Muscle of leg (tissue), 11 donors: Measurements from ENCODE around the gene PCDHA2. TPM values are rescaled to one million over a fixed set of nuclear protein-coding genes. Genes with fewer than 3 reads are reported as not detected.
"Not testable (repeated sequence)": the region's sequence is repeated elsewhere in the genome, so short reads cannot be mapped to it uniquely, and the experiment has no call there.

Experiments
- DNase-seq: peaks from one replicate; pipeline ENCODE4 v3.0.0; 2013
- H3K27ac ChIP-seq: one replicate; pipeline ENCODE4 v1.5.1; 2013; ENCODE audit warnings: mild to moderate bottlenecking, low read length, control low read depth
- H3K27me3 ChIP-seq: one replicate; pipeline ENCODE4 v1.6.1; 2013; ENCODE audit warnings: low read length; ENCODE audit not compliant: control insufficient read depth, insufficient read depth
- H3K36me3 ChIP-seq: one replicate; pipeline ENCODE4 v1.6.1; 2013; ENCODE audit warnings: low read length; ENCODE audit not compliant: control insufficient read depth, insufficient read depth
- H3K4me1 ChIP-seq: one replicate; pipeline ENCODE4 v1.6.1; 2013; ENCODE audit warnings: low read length; ENCODE audit not compliant: control insufficient read depth, insufficient read depth
- H3K4me3 ChIP-seq: one replicate; pipeline ENCODE4 v1.5.1; 2013; ENCODE audit warnings: low read length, control low read depth
- H3K9me3 ChIP-seq: replicated peaks from 2 replicates; pipeline ENCODE4 v1.6.1; 2013; ENCODE audit warnings: low read depth, low read length; ENCODE audit not compliant: control insufficient read depth
- WGBS: methylation state at CpG from one replicate; pipeline ENCODE4 v1.1.5; 2013; ENCODE audit warnings: missing lambda C conversion rate; ENCODE audit not compliant: insufficient coverage; 5-methylcytosine and 5-hydroxymethylcytosine counted together
- polyA plus RNA-seq, 8 donors: library from polyadenylated mRNA; unstranded; fragments of 120-200 nt; gene quantifications; one replicate each; pipeline versions ENCODE4 v1.2.1 to v1.2.3, GENCODE V29; 2013; ENCODE audit warnings: inconsistent platforms in 1 of 8, low replicate concordance in 1 of 8; ENCODE audit not compliant: insufficient read length in 8 of 8, insufficient read depth in 1 of 8
- total RNA-seq: library from RNA; stranded (reverse); fragments of 120-200 nt; gene quantifications from one replicate; pipeline ENCODE4 v1.2.4, GENCODE V29; 2013

The PCDHA2 gene
- total and polyA plus RNA-seq, 9 donors: 0.03 to 0.13 (median 0.05) TPM; not detected in 3

DNA sequence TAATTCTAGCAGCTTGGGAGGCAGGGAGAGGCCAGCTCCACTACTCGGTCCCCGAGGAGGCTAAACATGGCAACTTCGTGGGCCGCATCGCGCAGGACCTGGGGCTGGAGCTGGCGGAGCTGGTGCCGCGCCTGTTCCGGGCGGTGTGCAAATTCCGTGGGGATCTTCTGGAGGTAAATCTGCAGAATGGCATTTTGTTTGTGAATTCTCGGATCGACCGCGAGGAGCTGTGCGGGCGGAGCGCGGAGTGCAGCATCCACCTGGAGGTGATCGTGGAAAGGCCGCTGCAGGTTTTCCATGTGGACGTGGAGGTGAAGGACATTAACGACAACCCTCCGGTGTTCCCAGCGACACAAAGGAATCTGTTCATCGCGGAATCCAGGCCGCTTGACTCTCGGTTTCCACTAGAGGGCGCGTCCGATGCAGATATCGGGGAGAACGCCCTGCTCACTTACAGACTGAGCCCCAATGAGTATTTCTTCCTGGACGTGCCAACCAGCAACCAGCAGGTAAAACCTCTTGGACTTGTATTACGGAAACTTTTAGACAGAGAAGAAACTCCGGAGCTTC is 39.9 kb downstream of the PCDHA2 start:
- Histone ChIP-seq H3K27me3 (peaks cover 12% of the 10 kb centered on the region), H3K9me3 (peaks cover 21% of the 10 kb centered on the region)
- WGBS: 25% methylated on average over 15 of the region's 38 CpGs
- H3K4me3 ChIP-seq, DNase-seq, H3K27ac ChIP-seq, H3K4me1 ChIP-seq, H3K36me3 ChIP-seq: not testable (repeated sequence)

DNA sequence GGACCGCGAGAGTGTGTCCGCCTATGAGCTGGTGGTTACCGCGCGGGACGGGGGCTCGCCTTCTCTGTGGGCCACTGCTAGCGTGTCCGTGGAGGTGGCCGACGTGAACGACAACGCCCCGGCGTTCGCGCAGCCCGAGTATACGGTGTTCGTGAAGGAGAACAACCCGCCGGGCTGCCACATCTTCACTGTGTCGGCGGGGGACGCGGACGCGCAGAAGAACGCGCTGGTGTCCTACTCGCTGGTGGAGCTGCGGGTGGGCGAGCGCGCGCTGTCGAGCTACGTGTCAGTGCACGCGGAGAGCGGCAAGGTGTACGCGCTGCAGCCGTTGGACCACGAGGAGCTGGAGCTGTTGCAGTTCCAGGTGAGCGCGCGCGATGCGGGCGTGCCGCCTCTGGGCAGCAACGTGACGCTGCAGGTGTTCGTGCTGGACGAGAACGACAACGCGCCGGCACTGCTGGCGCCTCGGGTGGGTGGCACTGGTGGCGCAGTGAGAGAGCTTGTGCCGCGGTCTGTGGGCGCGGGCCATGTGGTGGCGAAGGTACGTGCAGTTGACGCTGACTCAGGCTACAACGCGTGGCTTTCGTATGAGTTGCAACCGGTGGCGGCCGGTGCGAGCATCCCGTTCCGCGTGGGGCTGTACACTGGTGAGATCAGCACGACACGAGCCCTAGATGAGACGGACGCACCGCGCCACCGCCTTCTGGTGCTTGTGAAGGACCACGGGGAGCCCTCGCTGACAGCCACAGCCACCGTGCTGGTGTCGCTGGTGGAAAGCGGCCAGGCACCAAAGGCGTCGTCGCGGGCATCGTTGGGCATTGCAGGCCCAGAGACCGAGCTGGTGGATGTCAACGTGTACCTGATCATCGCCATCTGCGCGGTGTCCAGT is 41.2 kb downstream of the PCDHA2 start:
- Histone ChIP-seq H3K4me1 (no peaks in the 10 kb centered on the region), H3K27ac (no peak overlapping the region), H3K4me3 (no peak overlapping the region), H3K9me3 (peaks cover 17% of the 10 kb centered on the region), H3K36me3 (no peaks in the 10 kb centered on the region), H3K27me3 (peaks cover 7% of the 10 kb centered on the region)
- WGBS: 37% methylated on average over 103 of the region's 103 CpGs
- no peak for DNase-seq

GRCh38 chr5:140840978-140841962 is 46.6 kb downstream of the PCDHA2 start, which contains the start of gene PCDHA8:
PCDHA8 (plus strand) TSS chr5:140841187; CDS start chr5:140841322, 135 bp downstream.
- Histone ChIP-seq H3K4me1 (no peaks in the 10 kb centered on the region), H3K36me3 (no peaks in the 10 kb centered on the region), H3K9me3 (peaks cover 16% of the 10 kb centered on the region), H3K27ac (no peak within 1 kb of the TSS), H3K4me3 (no peak within 1 kb of the TSS), H3K27me3 (no peaks in the 10 kb centered on the region)
- DNase-seq: no peak
- WGBS: 17% methylated on average over 14 of the region's 47 CpGs

DNA sequence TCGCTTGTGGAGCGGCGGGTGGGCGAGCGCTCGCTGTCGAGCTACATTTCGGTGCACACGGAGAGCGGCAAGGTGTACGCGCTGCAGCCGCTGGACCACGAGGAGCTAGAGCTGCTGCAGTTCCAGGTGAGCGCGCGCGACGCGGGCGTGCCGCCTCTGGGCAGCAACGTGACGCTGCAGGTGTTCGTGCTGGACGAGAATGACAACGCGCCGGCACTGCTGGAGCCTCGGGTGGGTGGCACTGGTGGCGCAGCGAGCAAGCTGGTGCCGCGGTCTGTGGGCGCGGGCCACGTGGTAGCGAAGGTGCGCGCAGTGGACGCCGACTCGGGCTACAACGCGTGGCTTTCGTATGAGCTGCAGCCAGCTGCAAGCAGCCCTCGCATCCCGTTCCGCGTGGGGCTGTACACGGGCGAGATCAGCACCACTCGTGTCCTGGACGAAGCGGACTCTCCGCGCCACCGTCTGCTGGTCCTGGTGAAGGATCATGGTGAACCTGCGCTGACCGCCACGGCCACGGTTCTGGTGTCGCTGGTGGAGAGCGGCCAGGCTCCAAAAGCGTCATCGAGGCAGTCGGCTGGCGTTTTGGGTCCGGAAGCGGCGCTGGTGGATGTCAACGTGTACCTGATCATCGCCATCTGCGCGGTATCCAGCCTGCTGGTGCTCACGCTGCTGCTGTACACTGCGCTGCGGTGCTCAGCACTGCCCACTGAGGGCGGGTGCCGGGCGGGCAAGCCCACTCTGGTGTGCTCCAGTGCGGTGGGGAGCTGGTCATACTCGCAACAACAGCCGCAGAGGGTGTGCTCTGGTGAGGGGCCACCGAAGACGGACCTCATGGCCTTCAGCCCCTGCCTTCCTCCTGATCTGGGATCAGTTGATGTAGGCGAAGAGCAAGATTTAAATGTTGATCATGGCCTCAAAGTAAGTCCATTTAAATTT is 48.4 kb downstream of the PCDHA2 start:
- Histone ChIP-seq H3K27me3 (no peaks in the 10 kb centered on the region), H3K4me3 (no peak overlapping the region), H3K4me1 (no peaks in the 10 kb centered on the region), H3K27ac (no peak overlapping the region), H3K36me3 (no peaks in the 10 kb centered on the region), H3K9me3 (peaks cover 11% of the 10 kb centered on the region)
- WGBS: 43% methylated on average over 42 of the region's 87 CpGs
- no peak for DNase-seq

Other genes starting within 250 kb of the PCDHA2 start
- gene EIF4EBP3, start 247.2 kb upstream of the PCDHA2 start, total RNA-seq: 2.6 TPM
- 10 to 100 TPM in 1 of 8 donors, 1 to 10 TPM in 7; 4.6 to 13.7 (median 6.4) TPM for gene EIF4EBP3, start 247.2 kb upstream of the PCDHA2 start, polyA plus RNA-seq
- gene SRA1, start 237.4 kb upstream of the PCDHA2 start, total RNA-seq: 21.1 TPM
- 10 to 100 TPM; 20.6 to 28.9 (median 21.4) TPM for gene SRA1, start 237.4 kb upstream of the PCDHA2 start, polyA plus RNA-seq
- gene APBB3, start 230.3 kb upstream of the PCDHA2 start, total RNA-seq: 13.7 TPM
- 10 to 100 TPM; 15.5 to 35.0 (median 24.9) TPM for gene APBB3, start 230.3 kb upstream of the PCDHA2 start, polyA plus RNA-seq
- gene SLC35A4, start 230.0 kb upstream of the PCDHA2 start, total RNA-seq: 10.1 TPM
- gene SLC35A4, start 230.0 kb upstream of the PCDHA2 start, polyA plus RNA-seq: 10 to 100 TPM; 51.4 to 71.8 (median 63.1) TPM
- gene CD14, start 161.7 kb upstream of the PCDHA2 start, total RNA-seq: 32.1 TPM
- 10 to 100 TPM; 21.0 to 32.8 (median 28.4) TPM for gene CD14, start 161.7 kb upstream of the PCDHA2 start, polyA plus RNA-seq
- gene TMCO6, start 155.4 kb upstream of the PCDHA2 start, total RNA-seq: 5.6 TPM
- gene TMCO6, start 155.4 kb upstream of the PCDHA2 start, polyA plus RNA-seq: 10 to 100 TPM in 2 of 8 donors, 1 to 10 TPM in 6; 7.0 to 11.8 (median 8.7) TPM
- 66.3 TPM for gene NDUFA2, start 147.2 kb upstream of the PCDHA2 start, total RNA-seq
- 10 to 100 TPM; 57.9 to 76.0 (median 67.2) TPM for gene NDUFA2, start 147.2 kb upstream of the PCDHA2 start, polyA plus RNA-seq
- gene IK, start 147.0 kb upstream of the PCDHA2 start, total RNA-seq: 63.6 TPM
- 100 to 1,000 TPM in 5 of 8 donors, 10 to 100 TPM in 3; 85.1 to 124 (median 109) TPM for gene IK, start 147.0 kb upstream of the PCDHA2 start, polyA plus RNA-seq
- 9.9 TPM for gene WDR55, start 129.9 kb upstream of the PCDHA2 start, total RNA-seq
- 10 to 100 TPM; 11.5 to 16.0 (median 13.9) TPM for gene WDR55, start 129.9 kb upstream of the PCDHA2 start, polyA plus RNA-seq
- gene DND1, start 121.3 kb upstream of the PCDHA2 start, total RNA-seq: 0.31 TPM
- under 1 TPM in 4 of 8 donors, not detected in 4; 0.12 to 0.32 (median 0.22) TPM for gene DND1, start 121.3 kb upstream of the PCDHA2 start, polyA plus RNA-seq
- 41.4 TPM for gene HARS1, start 103.5 kb upstream of the PCDHA2 start, total RNA-seq
- 10 to 100 TPM; 47.0 to 54.0 (median 51.0) TPM for gene HARS1, start 103.5 kb upstream of the PCDHA2 start, polyA plus RNA-seq
- 23.5 TPM for gene HARS2, start 103.4 kb upstream of the PCDHA2 start, total RNA-seq
- gene HARS2, start 103.4 kb upstream of the PCDHA2 start, polyA plus RNA-seq: 10 to 100 TPM; 21.8 to 29.5 (median 25.3) TPM
- gene ZMAT2, start 94.4 kb upstream of the PCDHA2 start, total RNA-seq: 68.5 TPM
- gene ZMAT2, start 94.4 kb upstream of the PCDHA2 start, polyA plus RNA-seq: 100 to 1,000 TPM in 1 of 8 donors, 10 to 100 TPM in 7; 78.9 to 104 (median 90.5) TPM
- 0.04 TPM for gene PCDHA1, start 8.7 kb upstream of the PCDHA2 start, total RNA-seq
- under 1 TPM in 4 of 8 donors, not detected in 4; 0.04 to 0.09 (median 0.06) TPM for gene PCDHA1, start 8.7 kb upstream of the PCDHA2 start, polyA plus RNA-seq
- 0.18 TPM for gene PCDHA3, start 6.2 kb downstream of the PCDHA2 start, total RNA-seq
- under 1 TPM; 0.05 to 0.23 (median 0.17) TPM for gene PCDHA3, start 6.2 kb downstream of the PCDHA2 start, polyA plus RNA-seq
- gene PCDHA4, start 12.2 kb downstream of the PCDHA2 start, total RNA-seq: 0.22 TPM
- gene PCDHA4, start 12.2 kb downstream of the PCDHA2 start, polyA plus RNA-seq: under 1 TPM; 0.07 to 0.23 (median 0.12) TPM
- 0.04 TPM for gene PCDHA5, start 26.8 kb downstream of the PCDHA2 start, total RNA-seq
- gene PCDHA5, start 26.8 kb downstream of the PCDHA2 start, polyA plus RNA-seq: under 1 TPM in 5 of 8 donors, not detected in 3; 0.04 to 0.30 (median 0.11) TPM
- 0.09 TPM for gene PCDHA6, start 33.1 kb downstream of the PCDHA2 start, total RNA-seq
- under 1 TPM; 0.04 to 0.36 (median 0.13) TPM for gene PCDHA6, start 33.1 kb downstream of the PCDHA2 start, polyA plus RNA-seq
- 0.13 TPM for gene PCDHA7, start 39.4 kb downstream of the PCDHA2 start, total RNA-seq
- gene PCDHA7, start 39.4 kb downstream of the PCDHA2 start, polyA plus RNA-seq: under 1 TPM; 0.04 to 0.26 (median 0.13) TPM
- 0.09 TPM for gene PCDHA8, start 46.3 kb downstream of the PCDHA2 start, total RNA-seq
- gene PCDHA8, start 46.3 kb downstream of the PCDHA2 start, polyA plus RNA-seq: under 1 TPM in 4 of 8 donors, not detected in 4; 0.03 to 0.11 (median 0.06) TPM
- gene PCDHA9, start 53.5 kb downstream of the PCDHA2 start, total RNA-seq: 0.04 TPM
- under 1 TPM in 4 of 8 donors, not detected in 4; 0.03 to 0.05 (median 0.03) TPM for gene PCDHA9, start 53.5 kb downstream of the PCDHA2 start, polyA plus RNA-seq
- 0.09 TPM for gene PCDHA10, start 61.0 kb downstream of the PCDHA2 start, total RNA-seq
- gene PCDHA10, start 61.0 kb downstream of the PCDHA2 start, polyA plus RNA-seq: under 1 TPM; 0.04 to 0.12 (median 0.07) TPM
- 0.09 TPM for gene PCDHA11, start 74.1 kb downstream of the PCDHA2 start, total RNA-seq
- under 1 TPM in 5 of 8 donors, not detected in 3; 0.04 to 0.43 (median 0.09) TPM for gene PCDHA11, start 74.1 kb downstream of the PCDHA2 start, polyA plus RNA-seq
- 0.09 TPM for gene PCDHA12, start 80.5 kb downstream of the PCDHA2 start, total RNA-seq
- under 1 TPM in 6 of 8 donors, not detected in 2; 0.05 to 0.12 (median 0.07) TPM for gene PCDHA12, start 80.5 kb downstream of the PCDHA2 start, polyA plus RNA-seq
- 0.04 TPM for gene PCDHA13, start 87.3 kb downstream of the PCDHA2 start, total RNA-seq
- under 1 TPM in 3 of 8 donors, not detected in 5; 0.03 to 0.14 (median 0.04) TPM for gene PCDHA13, start 87.3 kb downstream of the PCDHA2 start, polyA plus RNA-seq
- 0.27 TPM for gene PCDHAC1, start 131.4 kb downstream of the PCDHA2 start, total RNA-seq
- gene PCDHAC1, start 131.4 kb downstream of the PCDHA2 start, polyA plus RNA-seq: under 1 TPM; 0.06 to 0.31 (median 0.13) TPM
- gene PCDHAC2, start 171.6 kb downstream of the PCDHA2 start, total RNA-seq: 1.9 TPM
- gene PCDHAC2, start 171.6 kb downstream of the PCDHA2 start, polyA plus RNA-seq: 1 to 10 TPM in 6 of 8 donors, under 1 TPM in 2; 0.83 to 3.9 (median 2.0) TPM